HCT116 (cell line): ENCODE results near the gene COL23A1.

Experiments
- FOSL1 ChIP-seq: IDR thresholded peaks from 2 replicates; pipeline ENCODE4 v1.6.1; 2012; ENCODE audit warnings: low read depth
- JUND ChIP-seq: IDR thresholded peaks from 2 replicates; pipeline ENCODE4 v1.6.1; 2012
- ZFX ChIP-seq: fragments of 450-650 bp; IDR thresholded peaks from 2 replicates; pipeline ENCODE4 v1.6.1; 2017
- TF ChIP-seq, protein P1 (sequence below), 3 experiments: fragments of 200-600 bp in 1 of 3; sonication (generic) in 1 of 3; IDR thresholded peaks in 2 of 3; conservative IDR thresholded peaks in 1 of 3; 2 replicates each; pipeline ENCODE4 v1.5.1; 2012 to 2017; ENCODE audit warnings: low read depth in 2 of 3, low read length in 2 of 3, antibody characterized with exemption in 1 of 3, borderline replicate concordance in 1 of 3, control low read depth in 1 of 3, mild to moderate bottlenecking in 1 of 3, mixed read lengths in 1 of 3, mixed run types in 1 of 3, moderate library complexity in 1 of 3; ENCODE audit not compliant: insufficient read depth in 1 of 3

GRCh38 chr5:178269499-178269898 is 320.7 kb downstream of the COL23A1 start:
- no peak for TF ChIP-seq JUND
- TF ChIP-seq, protein P1, sequence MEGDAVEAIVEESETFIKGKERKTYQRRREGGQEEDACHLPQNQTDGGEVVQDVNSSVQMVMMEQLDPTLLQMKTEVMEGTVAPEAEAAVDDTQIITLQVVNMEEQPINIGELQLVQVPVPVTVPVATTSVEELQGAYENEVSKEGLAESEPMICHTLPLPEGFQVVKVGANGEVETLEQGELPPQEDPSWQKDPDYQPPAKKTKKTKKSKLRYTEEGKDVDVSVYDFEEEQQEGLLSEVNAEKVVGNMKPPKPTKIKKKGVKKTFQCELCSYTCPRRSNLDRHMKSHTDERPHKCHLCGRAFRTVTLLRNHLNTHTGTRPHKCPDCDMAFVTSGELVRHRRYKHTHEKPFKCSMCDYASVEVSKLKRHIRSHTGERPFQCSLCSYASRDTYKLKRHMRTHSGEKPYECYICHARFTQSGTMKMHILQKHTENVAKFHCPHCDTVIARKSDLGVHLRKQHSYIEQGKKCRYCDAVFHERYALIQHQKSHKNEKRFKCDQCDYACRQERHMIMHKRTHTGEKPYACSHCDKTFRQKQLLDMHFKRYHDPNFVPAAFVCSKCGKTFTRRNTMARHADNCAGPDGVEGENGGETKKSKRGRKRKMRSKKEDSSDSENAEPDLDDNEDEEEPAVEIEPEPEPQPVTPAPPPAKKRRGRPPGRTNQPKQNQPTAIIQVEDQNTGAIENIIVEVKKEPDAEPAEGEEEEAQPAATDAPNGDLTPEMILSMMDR (IDR thresholded peaks at IDR 0.05 in 2 of 3, conservative IDR thresholded peaks at IDR 0.05 in 1 of 3; ENCODE audit: borderline replicate concordance in 1 of 3, insufficient read depth in 1 of 3, low read depth in 2 of 3, low read length in 2 of 3), result no peak
- no peak for TF ChIP-seq ZFX
- TF ChIP-seq FOSL1, result no peak
